GM18508 (cell line): ENCODE results near the gene ARHGEF7.

Experiments used
- ATAC-seq: cut with Tn5 transposase; IDR thresholded peaks from one replicate; pipeline ENCODE4 v1.9.1; 2021; ENCODE audit warnings: moderate number of reproducible peaks; ENCODE audit not compliant: insufficient read depth, unreplicated experiment

ARHGEF7 gene

DNA sequence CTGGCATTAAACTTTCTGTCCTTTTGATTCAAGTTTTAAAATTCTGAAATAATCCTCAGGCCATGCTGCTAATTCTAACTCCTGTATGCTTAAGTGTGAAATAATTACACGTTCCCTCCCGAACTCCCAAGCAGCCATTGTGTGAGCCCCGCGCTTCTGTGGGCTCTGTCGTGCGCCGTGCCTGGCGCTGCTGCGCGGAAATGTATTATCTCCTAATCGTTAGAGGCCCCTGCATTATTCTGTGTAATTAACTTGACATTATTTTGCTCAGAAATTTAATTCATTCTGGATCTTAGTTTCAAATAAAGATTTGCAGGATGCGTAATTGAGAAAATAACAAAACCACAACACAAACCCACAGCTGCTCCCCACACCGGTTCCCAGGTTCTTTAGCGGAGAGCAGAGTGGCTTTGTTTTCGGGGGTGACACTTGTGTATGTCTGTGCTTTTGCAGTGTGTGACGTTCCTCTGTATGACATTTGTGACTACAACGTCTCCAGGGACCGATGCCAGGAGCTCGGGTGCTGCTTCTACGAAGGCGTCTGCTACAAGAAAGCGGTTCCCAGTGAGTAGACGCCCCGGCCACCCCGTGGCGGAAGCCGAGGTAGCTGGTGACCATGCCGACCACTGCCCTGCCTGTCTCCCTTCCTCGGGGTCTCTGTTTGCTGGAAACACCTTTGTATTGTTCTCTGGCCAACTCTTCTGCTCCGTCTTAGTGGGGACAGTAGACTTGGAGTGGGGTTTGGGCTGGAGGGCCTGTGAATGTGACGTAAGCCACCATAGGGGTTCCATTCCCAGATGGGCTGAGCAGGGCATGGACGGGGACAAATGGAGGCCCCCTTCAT, 212.8 kb downstream of the ARHGEF7 start:
- no peak for ATAC-seq

DNA sequence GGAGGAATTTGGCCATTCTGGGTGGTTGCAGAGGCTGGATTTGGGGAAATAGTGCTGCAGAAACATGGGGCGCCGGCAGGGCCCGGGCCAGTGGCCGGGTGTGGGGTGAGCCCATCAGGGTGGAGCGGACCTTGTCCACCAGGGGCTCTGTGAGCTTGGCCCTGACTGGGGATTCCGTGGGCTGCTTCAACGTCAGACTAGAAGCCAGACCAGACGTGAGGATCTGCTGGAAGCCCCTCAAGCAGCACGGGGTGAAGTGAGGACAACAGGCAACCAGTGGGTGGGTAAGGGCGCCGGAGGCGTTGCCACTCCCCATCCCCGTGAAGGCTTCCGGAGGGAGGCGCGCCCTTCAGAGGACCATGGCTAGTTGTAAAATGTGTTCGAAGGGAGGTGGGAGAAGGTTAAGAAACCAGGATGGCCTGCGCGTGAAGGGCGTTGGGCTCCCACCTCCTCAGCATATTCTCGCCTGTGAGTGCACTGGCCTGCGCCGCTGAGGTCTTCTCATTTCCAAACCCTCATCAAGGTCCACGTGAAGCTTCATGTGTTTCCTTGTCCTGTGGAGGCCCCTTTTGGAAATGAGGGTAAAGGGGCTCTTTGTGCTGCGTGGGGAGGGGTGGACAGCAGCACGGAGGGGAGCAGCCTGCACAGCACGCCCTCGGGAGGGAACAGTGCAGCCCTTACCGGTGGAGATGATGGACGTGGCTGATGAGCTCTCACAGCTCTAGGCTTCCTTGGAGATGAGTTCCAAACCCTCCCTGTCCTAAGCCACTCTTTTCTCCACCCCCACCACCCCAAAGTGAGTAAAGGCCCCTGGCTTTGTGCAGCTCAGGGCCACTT, 213.7 kb downstream of the ARHGEF7 start:
- no peak for ATAC-seq

- no peak for ATAC-seq
These were observed 214.5 kb downstream of the ARHGEF7 start for GRCh38 chr13:111329641-111330040.

DNA sequence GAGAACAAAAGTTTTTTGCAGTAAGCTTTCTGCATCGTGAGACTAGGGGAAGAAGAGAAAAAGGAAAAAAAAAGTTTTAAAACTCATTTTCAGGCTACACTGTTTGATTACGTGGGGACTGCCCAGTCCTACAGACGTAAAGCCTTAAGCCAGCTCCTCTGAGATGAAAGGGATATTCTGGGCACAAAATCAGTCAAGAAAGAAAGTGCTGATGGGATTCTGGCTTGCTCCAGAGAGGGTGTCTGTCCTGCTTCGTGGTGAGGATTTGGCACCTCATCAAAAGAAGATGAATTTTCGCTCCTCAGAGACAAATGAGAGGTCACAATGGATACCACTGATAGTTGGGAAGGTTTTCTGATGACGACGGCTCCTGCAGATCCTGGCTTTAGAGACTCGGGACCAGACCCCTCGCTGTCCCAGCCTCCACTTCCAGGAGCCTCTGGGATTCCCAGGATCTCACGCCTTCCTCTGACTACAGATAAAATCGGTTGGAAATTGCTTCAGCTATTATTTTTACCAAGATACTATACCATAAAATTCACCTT, 215.0 kb downstream of the ARHGEF7 start:
- ATAC-seq = no peak

DNA sequence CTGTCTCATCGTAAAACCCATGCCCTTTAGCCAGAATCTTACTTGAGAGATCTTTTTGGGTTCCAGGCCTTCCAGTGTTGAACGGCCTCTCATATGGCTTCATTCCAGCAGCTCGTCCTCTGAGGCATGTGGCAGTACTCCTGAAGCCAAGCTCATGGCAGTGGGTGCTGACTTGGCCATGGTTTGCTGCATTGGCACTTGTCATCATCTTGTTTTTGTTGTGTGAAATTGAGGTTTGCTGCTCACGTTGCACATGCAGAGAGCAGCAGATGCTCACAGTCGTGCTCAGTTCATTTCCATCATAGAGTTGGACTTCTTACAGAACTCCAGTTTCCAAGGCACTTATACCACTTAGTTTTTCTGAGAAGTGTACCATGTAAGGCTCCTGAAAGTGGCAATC, 220.2 kb downstream of the ARHGEF7 start:
- no peak for ATAC-seq

- no peak for ATAC-seq
These were observed 221.6 kb downstream of the ARHGEF7 start for GRCh38 chr13:111336666-111337065.

GRCh38 chr13:111337206-111337605, 222.1 kb downstream of the ARHGEF7 start:
- ATAC-seq = no peak

GRCh38 chr13:111337741-111338140, 222.6 kb downstream of the ARHGEF7 start:
- ATAC-seq = no peak

DNA sequence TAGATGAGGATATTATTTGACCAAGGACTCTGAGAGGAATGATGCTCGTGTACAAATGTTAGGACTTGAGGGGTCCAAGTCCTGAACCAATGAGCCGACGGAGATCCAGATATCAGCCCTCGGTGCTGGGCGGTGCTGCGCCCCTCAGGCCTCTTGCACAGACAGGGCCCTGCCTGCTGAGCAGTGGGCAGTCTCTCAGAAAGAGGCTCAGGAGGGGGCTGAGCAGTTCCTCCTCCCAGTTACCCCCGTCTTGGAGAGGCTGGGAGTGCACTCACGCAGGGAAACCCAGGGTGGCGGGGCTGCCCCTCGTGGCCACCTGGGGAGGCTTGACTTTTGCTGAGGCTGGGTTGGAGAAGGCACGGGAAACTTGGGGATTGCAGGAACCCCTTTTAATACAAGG, 223.7 kb downstream of the ARHGEF7 start:
- ATAC-seq = no peak

DNA sequence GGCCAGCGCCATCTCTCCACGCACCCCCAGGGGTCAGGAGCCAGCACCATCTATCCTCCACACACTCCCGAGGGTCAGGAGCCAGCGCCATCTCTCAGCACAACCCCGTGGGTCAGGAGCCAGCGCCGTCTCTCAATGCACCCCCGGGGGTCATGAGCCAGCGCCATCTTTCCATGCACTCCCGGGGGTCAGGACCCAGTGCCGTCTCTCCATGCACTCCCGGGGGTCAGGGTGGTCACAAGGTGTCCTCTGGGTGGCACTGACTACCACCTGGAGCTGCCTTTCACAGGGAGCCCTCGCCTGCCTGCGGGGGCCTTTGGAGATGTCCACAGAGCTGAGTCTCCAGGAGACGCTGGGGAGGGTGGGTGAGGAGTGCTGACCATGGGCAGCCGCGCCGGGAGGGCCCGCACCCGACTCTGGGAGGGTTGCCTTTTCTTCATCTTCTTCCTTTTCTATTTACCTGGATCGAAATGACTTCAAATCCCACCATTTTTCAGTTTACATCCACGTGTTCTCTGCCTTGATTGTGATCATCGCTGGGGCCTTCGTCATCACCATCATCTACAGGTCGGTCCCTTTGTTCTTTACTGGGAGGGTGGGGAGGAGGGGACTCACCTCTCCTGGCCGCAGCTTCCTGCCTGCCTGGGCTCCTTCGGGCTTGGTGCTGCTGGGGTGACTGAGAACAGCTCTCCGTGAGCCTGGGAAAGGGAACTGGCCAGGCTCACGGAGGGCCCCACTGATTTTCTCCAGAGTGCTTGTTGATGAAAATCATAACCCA, 224.4 kb downstream of the ARHGEF7 start:
- ATAC-seq = no peak

GRCh38 chr13:111341886-111342285, 226.8 kb downstream of the ARHGEF7 start:
- no peak for ATAC-seq

GRCh38 chr13:111342721-111343120, 227.6 kb downstream of the ARHGEF7 start:
- no peak for ATAC-seq

DNA sequence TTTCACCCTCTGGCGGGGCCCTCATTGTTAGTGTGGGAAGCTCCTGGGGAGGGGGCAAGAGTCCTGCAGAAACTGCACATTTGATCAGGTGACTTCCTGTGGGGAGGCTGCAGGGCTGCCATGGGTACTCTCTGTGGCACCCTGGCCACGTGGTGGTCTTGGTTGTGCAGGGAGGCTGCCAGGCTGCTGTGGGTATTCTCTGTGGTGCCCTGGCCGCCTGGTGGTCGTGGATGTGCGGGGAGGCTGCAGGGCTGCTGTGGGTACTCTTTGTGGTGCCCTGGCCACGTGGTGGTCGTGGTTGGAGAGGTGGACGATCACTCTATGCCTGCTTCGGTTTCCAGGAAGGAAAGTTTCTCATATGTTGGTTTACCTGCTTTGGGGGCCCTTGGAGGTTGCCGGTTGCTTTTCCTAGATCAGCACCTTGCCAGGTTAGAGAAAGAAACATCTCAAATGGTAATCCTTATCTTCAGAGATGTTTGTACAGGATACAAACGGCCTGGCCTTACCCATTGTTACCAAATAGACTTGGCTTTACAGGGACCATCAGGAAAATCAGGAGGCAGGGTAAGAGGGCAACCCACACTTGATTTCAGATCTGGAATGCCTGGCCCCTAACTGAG, 228.2 kb downstream of the ARHGEF7 start:
- ATAC-seq = no peak

- ATAC-seq = no peak
These were observed 229.5 kb downstream of the ARHGEF7 start for GRCh38 chr13:111344471-111345191.

DNA sequence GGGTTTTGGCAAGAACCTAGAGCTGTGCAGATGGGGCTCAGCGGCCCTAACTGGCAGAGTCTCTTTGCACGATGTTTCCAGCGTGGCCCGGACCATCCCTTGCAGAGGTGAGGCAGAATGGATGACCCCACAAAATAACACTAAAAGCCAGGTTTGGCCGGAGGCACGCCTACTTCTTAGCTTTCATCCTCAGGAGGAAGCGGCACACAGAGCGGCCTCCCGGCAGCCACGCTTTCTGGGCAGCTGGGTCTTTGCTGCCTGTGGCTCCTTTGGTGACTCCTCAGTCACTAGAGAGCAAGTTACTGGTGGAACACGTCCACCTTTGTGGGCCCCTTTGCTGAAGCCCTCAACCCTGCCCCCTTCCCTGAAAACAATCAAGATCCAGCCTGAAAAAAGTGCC, 230.6 kb downstream of the ARHGEF7 start:
- ATAC-seq = no peak

- ATAC-seq = no peak
These were observed 231.1 kb downstream of the ARHGEF7 start for GRCh38 chr13:111346101-111346680.

DNA sequence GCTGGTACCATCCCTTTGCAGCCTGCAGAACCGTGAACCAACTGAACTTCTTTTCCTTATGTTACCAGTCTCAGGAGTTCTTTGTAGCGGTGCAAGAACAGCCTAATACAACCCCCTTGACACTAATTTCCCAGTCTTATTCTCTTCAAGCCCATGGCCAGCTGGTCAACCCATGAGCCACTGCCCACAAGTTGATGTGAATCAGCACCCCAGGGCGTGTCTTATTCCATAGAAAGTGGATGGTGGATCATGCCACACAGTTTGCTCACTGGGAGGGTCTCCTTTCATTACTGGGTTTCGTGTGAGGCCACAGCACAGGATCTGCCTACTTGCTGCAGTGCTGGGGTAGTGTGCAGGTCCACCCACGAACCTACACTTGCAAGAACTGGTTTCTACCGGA, 232.3 kb downstream of the ARHGEF7 start:
- no peak for ATAC-seq

DNA sequence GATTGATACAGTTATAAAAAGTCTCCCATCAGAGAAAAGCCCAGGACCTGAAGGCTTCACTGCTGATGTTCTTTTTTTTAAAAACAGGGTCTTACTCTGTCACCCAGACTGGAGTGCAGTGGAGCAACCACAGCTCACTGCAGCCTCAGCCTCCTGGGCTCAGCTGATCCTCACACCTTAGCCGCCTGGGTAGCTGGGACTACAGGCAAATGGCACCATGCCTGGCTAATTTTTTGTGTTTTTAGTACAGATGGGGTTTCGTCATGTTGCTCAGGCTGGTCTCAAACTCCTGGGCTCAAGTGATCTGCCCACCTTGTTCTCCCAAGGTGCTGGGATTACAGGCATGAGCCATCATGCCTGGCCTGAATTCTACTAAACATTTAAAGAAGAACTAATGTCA, 238.4 kb downstream of the ARHGEF7 start:
- ATAC-seq = no peak

DNA sequence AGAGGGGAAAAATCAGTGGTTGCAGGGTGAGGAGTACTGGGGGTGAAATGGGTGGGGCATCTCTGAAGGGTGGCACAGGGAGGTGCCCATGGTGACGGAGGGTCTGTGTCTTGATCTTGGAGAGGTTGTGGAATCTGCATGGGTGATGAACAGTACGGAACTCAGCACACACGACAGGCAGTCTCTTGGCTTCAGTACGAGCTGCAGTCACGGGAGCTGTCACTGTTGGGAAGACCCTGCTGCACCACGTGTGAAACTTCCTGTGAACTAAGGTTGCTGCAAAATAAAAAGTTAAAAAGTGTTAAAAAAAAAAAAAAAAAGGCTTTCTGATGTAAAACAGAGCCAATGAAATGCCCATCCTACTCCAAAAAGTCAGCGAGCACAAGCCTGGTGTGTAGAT, 239.7 kb downstream of the ARHGEF7 start:
- ATAC-seq = no peak
